Activated CD4-positive, alpha-beta memory T cell treated with anti-CD3 and anti-CD28 coated beads, Interleukin-2, amount 10 ng/mL, durations not matched to agents 7 days and 5 days (primary cell): ENCODE measurements around the gene PLA2G4B. TPM values are rescaled to one million over a fixed set of nuclear protein-coding genes. Genes with fewer than 3 reads are reported as not detected.

Experiments used
- CTCF ChIA-PET: fragments of 350-600 bp; sonication (Branson Sonifier 250); formaldehyde crosslinking; loops from one replicate; lab custom pipeline; 2021; ENCODE audit warnings: antibody characterized with exemption, inconsistent platforms; lab: Charles Lee
- POLR2A ChIA-PET: fragments of 350-600 bp; sonication (Branson Sonifier 250); formaldehyde crosslinking; loops from one replicate; lab custom pipeline; 2021; ENCODE audit warnings: antibody characterized with exemption; lab: Charles Lee
- DNase-seq: peaks from one replicate; pipeline ENCODE4 v3.0.0-alpha.2; 2020
- H3K27ac Mint-ChIP-seq: one replicate; pipeline ENCODE4 v1.8.0; 2021; ENCODE audit warnings: mild to moderate bottlenecking, mixed read lengths
- H3K27me3 Mint-ChIP-seq: one replicate; pipeline ENCODE4 v1.8.0; 2021; ENCODE audit warnings: mixed read lengths
- H3K36me3 Mint-ChIP-seq: one replicate; pipeline ENCODE4 v1.8.0; 2021; ENCODE audit warnings: low read depth, mixed read lengths
- H3K4me1 Mint-ChIP-seq: one replicate; pipeline ENCODE4 v1.8.0; 2021; ENCODE audit warnings: mixed read lengths
- H3K4me3 Mint-ChIP-seq: one replicate; pipeline ENCODE4 v1.8.0; 2021; ENCODE audit warnings: mild to moderate bottlenecking, mixed read lengths
- H3K9me3 Mint-ChIP-seq: one replicate; pipeline ENCODE4 v1.8.0; 2021; ENCODE audit warnings: mixed read lengths
- total RNA-seq, 2 experiments: library from RNA; stranded (reverse); gene quantifications; one replicate each; pipeline ENCODE4 v1.2.3, GENCODE V29; 2021

The PLA2G4B gene
- total RNA-seq, 2 experiments from 2014 or later, result 6.0 to 6.8 TPM

- ChIA-PET POLR2A (no interaction called here), CTCF (interaction anchor here (1.5 kb wide), 1 partner anchor 49 kb away, joined by 5 read pairs; no protein-coding TSS in a partner anchor)
- no peak for DNase-seq
- no peaks in the 10 kb centered on the region for H3K9me3 Mint-ChIP-seq
- H3K36me3 Mint-ChIP-seq, result no peaks in the 10 kb centered on the region
- H3K4me1 Mint-ChIP-seq, result peaks cover 2% of the 10 kb centered on the region
- H3K4me3 Mint-ChIP-seq, result no peak overlapping the region
- no peaks in the 10 kb centered on the region for H3K27me3 Mint-ChIP-seq
- H3K27ac Mint-ChIP-seq, result no peak overlapping the region
These were observed 16.8 kb downstream of the PLA2G4B start for GRCh38 chr15:41855261-41855961.

- no peaks in the 10 kb centered on the region for H3K36me3 Mint-ChIP-seq
These were observed 17.6 kb downstream of the PLA2G4B start for GRCh38 chr15:41856262-41856661.

GRCh38 chr15:41856716-41857115, 18.1 kb downstream of the PLA2G4B start:
- H3K36me3 Mint-ChIP-seq, result no peaks in the 10 kb centered on the region
- H3K4me1 Mint-ChIP-seq, result peaks cover 4% of the 10 kb centered on the region
- POLR2A ChIA-PET, result no interaction called here
- no peaks in the 10 kb centered on the region for H3K9me3 Mint-ChIP-seq
- DNase-seq, result no peak
- no peak overlapping the region for H3K27ac Mint-ChIP-seq
- no peak overlapping the region for H3K4me3 Mint-ChIP-seq
- CTCF ChIA-PET, result no interaction called here
- no peaks in the 10 kb centered on the region for H3K27me3 Mint-ChIP-seq

More at GRCh38 chr15:41856262-41856661, 17.6 kb downstream of the PLA2G4B start:
- ChIA-PET CTCF (no interaction called here), POLR2A (no interaction called here)
- no peak for DNase-seq
- Mint-ChIP-seq H3K4me1 (peaks cover 4% of the 10 kb centered on the region), H3K4me3 (no peak overlapping the region), H3K9me3 (no peaks in the 10 kb centered on the region), H3K27ac (no peak overlapping the region), H3K27me3 (no peaks in the 10 kb centered on the region)

GRCh38 chr15:41857316-41857715, 18.7 kb downstream of the PLA2G4B start:
- DNase-seq, result no peak
- H3K27me3 Mint-ChIP-seq, result no peaks in the 10 kb centered on the region
- no peak overlapping the region for H3K4me3 Mint-ChIP-seq
- H3K36me3 Mint-ChIP-seq, result no peaks in the 10 kb centered on the region
- peaks cover 4% of the 10 kb centered on the region for H3K4me1 Mint-ChIP-seq
- ChIA-PET CTCF (interaction anchor here (1.1 kb wide), 1 partner anchor 83 kb away, joined by 3 read pairs; the partner anchor contains the start of gene MAPKBP1), POLR2A (no interaction called here)
- no peaks in the 10 kb centered on the region for H3K9me3 Mint-ChIP-seq
- no peak overlapping the region for H3K27ac Mint-ChIP-seq

GRCh38 chr15:41858756-41859155, 20.1 kb downstream of the PLA2G4B start:
- ChIA-PET CTCF (interaction anchor here (1.3 kb wide), 1 partner anchor 46 kb away, joined by 3 read pairs; no protein-coding TSS in a partner anchor), POLR2A (no interaction called here)
- no peaks in the 10 kb centered on the region for H3K9me3 Mint-ChIP-seq
- no peak for DNase-seq
- no peaks in the 10 kb centered on the region for H3K36me3 Mint-ChIP-seq
- no peak overlapping the region for H3K4me3 Mint-ChIP-seq
- no peak overlapping the region for H3K27ac Mint-ChIP-seq
- H3K4me1 Mint-ChIP-seq, result peaks cover 4% of the 10 kb centered on the region
- H3K27me3 Mint-ChIP-seq, result no peaks in the 10 kb centered on the region

GRCh38 chr15:41860049-41860828, 21.6 kb downstream of the PLA2G4B start:
- Mint-ChIP-seq H3K4me1 (peaks cover 4% of the 10 kb centered on the region), H3K36me3 (no peaks in the 10 kb centered on the region), H3K9me3 (no peaks in the 10 kb centered on the region), H3K4me3 (no peak overlapping the region), H3K27me3 (no peaks in the 10 kb centered on the region), H3K27ac (no peak overlapping the region)
- ChIA-PET CTCF (interaction anchor here (1.3 to 1.5 kb wide), 2 partner anchors 48 to 86 kb away, joined by 5 to 6 read pairs; partner anchors contain the start of gene MAPKBP1), POLR2A (no interaction called here)
- no peak for DNase-seq

GRCh38 chr15:41861736-41862356, 23.2 kb downstream of the PLA2G4B start:
- Mint-ChIP-seq H3K27ac (no peak overlapping the region), H3K27me3 (no peaks in the 10 kb centered on the region), H3K4me1 (peaks cover 4% of the 10 kb centered on the region), H3K4me3 (no peak overlapping the region), H3K9me3 (no peaks in the 10 kb centered on the region), H3K36me3 (no peaks in the 10 kb centered on the region)
- ChIA-PET POLR2A (interaction anchor here (0.7 to 1.2 kb wide), 4 partner anchors 9 to 36 kb away, joined by 3 to 5 read pairs (median 3); no protein-coding TSS in a partner anchor), CTCF (interaction anchor here (1.3 to 1.5 kb wide), 2 partner anchors 50 to 88 kb away, joined by 5 to 6 read pairs; partner anchors contain the start of gene MAPKBP1)
- no peak for DNase-seq

- Mint-ChIP-seq H3K36me3 (no peaks in the 10 kb centered on the region), H3K4me3 (no peak overlapping the region), H3K4me1 (peaks cover 4% of the 10 kb centered on the region), H3K27ac (no peak overlapping the region), H3K27me3 (no peaks in the 10 kb centered on the region), H3K9me3 (no peaks in the 10 kb centered on the region)
- DNase-seq, result no peak
- POLR2A ChIA-PET, result interaction anchor here (1.1 to 1.2 kb wide), 3 partner anchors 8 to 37 kb away, joined by 3 to 5 read pairs (median 3); no protein-coding TSS in a partner anchor
- CTCF ChIA-PET, result no interaction called here
These were observed 24.0 kb downstream of the PLA2G4B start for GRCh38 chr15:41862515-41863116.

GRCh38 chr15:41865490-41866055, 26.9 kb downstream of the PLA2G4B start:
- H3K4me3 Mint-ChIP-seq, result no peak overlapping the region
- DNase-seq, result no peak
- H3K27ac Mint-ChIP-seq, result no peak overlapping the region
- no peaks in the 10 kb centered on the region for H3K36me3 Mint-ChIP-seq
- ChIA-PET POLR2A (no interaction called here), CTCF (interaction anchor here (1.3 kb wide), 1 partner anchor 92 kb away, joined by 9 read pairs; the partner anchor contains the start of gene MAPKBP1)
- H3K27me3 Mint-ChIP-seq, result no peaks in the 10 kb centered on the region
- H3K9me3 Mint-ChIP-seq, result no peaks in the 10 kb centered on the region
- H3K4me1 Mint-ChIP-seq, result peaks cover 8% of the 10 kb centered on the region

- Mint-ChIP-seq H3K4me1 (peaks cover 13% of the 10 kb centered on the region), H3K4me3 (no peak overlapping the region), H3K27me3 (no peaks in the 10 kb centered on the region), H3K27ac (no peak overlapping the region), H3K9me3 (no peaks in the 10 kb centered on the region), H3K36me3 (no peaks in the 10 kb centered on the region)
- ChIA-PET POLR2A (no interaction called here), CTCF (no interaction called here)
- DNase-seq, result no peak
These were observed 27.6 kb downstream of the PLA2G4B start for GRCh38 chr15:41866263-41866703.

GRCh38 chr15:41866872-41867579, 28.4 kb downstream of the PLA2G4B start:
- Mint-ChIP-seq H3K4me1 (peaks cover 16% of the 10 kb centered on the region), H3K36me3 (no peaks in the 10 kb centered on the region), H3K4me3 (no peak overlapping the region), H3K9me3 (no peaks in the 10 kb centered on the region), H3K27ac (no peak overlapping the region), H3K27me3 (no peaks in the 10 kb centered on the region)
- CTCF ChIA-PET, result no interaction called here
- POLR2A ChIA-PET, result no interaction called here
- DNase-seq, result no peak

GRCh38 chr15:41868321-41868720, 29.7 kb downstream of the PLA2G4B start:
- ChIA-PET POLR2A (no interaction called here), CTCF (no interaction called here)
- Mint-ChIP-seq H3K27me3 (no peaks in the 10 kb centered on the region), H3K27ac (no peak overlapping the region), H3K9me3 (no peaks in the 10 kb centered on the region), H3K4me1 (peaks cover 19% of the 10 kb centered on the region), H3K36me3 (no peaks in the 10 kb centered on the region), H3K4me3 (no peak overlapping the region)
- no peak for DNase-seq
